GM19193 (cell line): ENCODE results near the gene FOXP1.

Experiments used
- POLR2A ChIP-seq: IDR thresholded peaks from 4 replicates; pipeline ENCODE4 v1.6.1; 2011; ENCODE audit not compliant: insufficient read depth, insufficient read length; ENCODE audit errors: extremely low read depth

The FOXP1 gene

GRCh38 chr3:71485896-71486295, 97.6 kb downstream of the FOXP1 start:
- TF ChIP-seq POLR2A = no peak

GRCh38 chr3:71484452-71484851, 99.1 kb downstream of the FOXP1 start:
- no peak for TF ChIP-seq POLR2A

GRCh38 chr3:71484047-71484446, 99.5 kb downstream of the FOXP1 start:
- TF ChIP-seq POLR2A = no peak

- no peak for TF ChIP-seq POLR2A
Measured at GRCh38 chr3:71482771-71483170, 100.8 kb downstream of the FOXP1 start.

- TF ChIP-seq POLR2A = no peak
Measured at GRCh38 chr3:71478568-71478967, 105.0 kb downstream of the FOXP1 start.

GRCh38 chr3:71476950-71477349, 106.6 kb downstream of the FOXP1 start:
- TF ChIP-seq POLR2A = no peak

GRCh38 chr3:71469138-71469435, 114.4 kb downstream of the FOXP1 start:
- TF ChIP-seq POLR2A = no peak

GRCh38 chr3:71468311-71469137, 115.0 kb downstream of the FOXP1 start:
- TF ChIP-seq POLR2A = no peak

- no peak for TF ChIP-seq POLR2A
Measured at GRCh38 chr3:71466483-71466882, 117.0 kb downstream of the FOXP1 start.

- TF ChIP-seq POLR2A = no peak
Measured at GRCh38 chr3:71465371-71466036, 118.0 kb downstream of the FOXP1 start.

- TF ChIP-seq POLR2A = no peak
Measured at GRCh38 chr3:71464613-71465012, 118.9 kb downstream of the FOXP1 start.

GRCh38 chr3:71463617-71464016, 119.9 kb downstream of the FOXP1 start:
- no peak for TF ChIP-seq POLR2A

GRCh38 chr3:71462586-71462985, 120.9 kb downstream of the FOXP1 start:
- no peak for TF ChIP-seq POLR2A

- TF ChIP-seq POLR2A = no peak
Measured at GRCh38 chr3:71461749-71462483, 121.6 kb downstream of the FOXP1 start.

- TF ChIP-seq POLR2A = no peak
Measured at GRCh38 chr3:71461114-71461513, 122.4 kb downstream of the FOXP1 start.

- no peak for TF ChIP-seq POLR2A
Measured at GRCh38 chr3:71458895-71459294, 124.6 kb downstream of the FOXP1 start.
